ENCODE measurements around the gene SLC44A4.
A peak's percentile ranks its signal among the peaks of the same experiment; 100 is the strongest.

SLC44A4 gene

DNA sequence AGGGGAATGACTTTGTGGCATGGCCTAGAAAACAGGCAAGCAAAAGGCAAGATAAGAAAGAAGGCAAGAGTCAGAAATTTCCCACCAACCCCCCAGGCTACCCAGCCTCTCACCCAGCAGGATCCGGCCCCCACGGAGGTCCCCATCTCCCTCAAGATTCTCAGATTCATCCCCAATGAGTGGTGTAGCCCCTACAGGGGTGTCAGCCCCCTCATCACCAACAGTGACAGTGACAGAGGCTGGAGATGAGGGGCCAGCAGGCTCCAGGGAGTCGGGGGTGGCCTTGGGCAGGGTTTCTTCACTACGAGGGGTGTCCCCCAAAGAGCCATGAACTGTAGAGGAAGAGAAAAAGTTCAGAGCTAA lies 17.7 kb upstream of the SLC44A4 start:
- DNase-seq (ENCODE audit: low read depth), result no peak
- TF ChIP-seq, protein P1, sequence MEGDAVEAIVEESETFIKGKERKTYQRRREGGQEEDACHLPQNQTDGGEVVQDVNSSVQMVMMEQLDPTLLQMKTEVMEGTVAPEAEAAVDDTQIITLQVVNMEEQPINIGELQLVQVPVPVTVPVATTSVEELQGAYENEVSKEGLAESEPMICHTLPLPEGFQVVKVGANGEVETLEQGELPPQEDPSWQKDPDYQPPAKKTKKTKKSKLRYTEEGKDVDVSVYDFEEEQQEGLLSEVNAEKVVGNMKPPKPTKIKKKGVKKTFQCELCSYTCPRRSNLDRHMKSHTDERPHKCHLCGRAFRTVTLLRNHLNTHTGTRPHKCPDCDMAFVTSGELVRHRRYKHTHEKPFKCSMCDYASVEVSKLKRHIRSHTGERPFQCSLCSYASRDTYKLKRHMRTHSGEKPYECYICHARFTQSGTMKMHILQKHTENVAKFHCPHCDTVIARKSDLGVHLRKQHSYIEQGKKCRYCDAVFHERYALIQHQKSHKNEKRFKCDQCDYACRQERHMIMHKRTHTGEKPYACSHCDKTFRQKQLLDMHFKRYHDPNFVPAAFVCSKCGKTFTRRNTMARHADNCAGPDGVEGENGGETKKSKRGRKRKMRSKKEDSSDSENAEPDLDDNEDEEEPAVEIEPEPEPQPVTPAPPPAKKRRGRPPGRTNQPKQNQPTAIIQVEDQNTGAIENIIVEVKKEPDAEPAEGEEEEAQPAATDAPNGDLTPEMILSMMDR (conservative IDR thresholded peaks at IDR 0.05; ENCODE audit: low read depth, low read length), result no peak
- H3K4me3 ChIP-seq (ENCODE audit: low read length), result peak overlapping the region; percentile 78

DNA sequence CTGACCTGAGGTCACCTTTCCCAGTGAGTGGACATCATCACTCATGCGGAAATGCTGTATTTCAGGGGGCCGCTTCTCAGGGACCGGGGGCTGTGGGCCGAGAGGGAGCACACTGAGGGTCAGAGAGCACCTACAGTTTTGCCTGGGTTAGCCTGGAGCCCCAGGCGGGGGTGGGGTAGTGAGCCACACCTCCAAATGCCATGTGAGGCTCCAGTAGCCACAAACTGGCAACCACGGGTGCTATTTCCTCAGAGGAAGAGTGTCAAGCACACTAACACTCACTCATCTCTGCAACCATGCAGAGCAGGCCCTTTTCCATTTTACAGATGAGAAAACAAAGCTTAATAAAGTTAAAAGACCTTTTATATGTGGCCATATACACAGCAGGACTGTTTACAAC lies 14.0 kb upstream of the SLC44A4 start:
- TF ChIP-seq, protein P1 (conservative IDR thresholded peaks at IDR 0.05; ENCODE audit: low read depth, low read length), result no peak
- DNase-seq (ENCODE audit: low read depth), result no peak
- H3K4me3 ChIP-seq (ENCODE audit: low read length), result no peak overlapping the region

DNA sequence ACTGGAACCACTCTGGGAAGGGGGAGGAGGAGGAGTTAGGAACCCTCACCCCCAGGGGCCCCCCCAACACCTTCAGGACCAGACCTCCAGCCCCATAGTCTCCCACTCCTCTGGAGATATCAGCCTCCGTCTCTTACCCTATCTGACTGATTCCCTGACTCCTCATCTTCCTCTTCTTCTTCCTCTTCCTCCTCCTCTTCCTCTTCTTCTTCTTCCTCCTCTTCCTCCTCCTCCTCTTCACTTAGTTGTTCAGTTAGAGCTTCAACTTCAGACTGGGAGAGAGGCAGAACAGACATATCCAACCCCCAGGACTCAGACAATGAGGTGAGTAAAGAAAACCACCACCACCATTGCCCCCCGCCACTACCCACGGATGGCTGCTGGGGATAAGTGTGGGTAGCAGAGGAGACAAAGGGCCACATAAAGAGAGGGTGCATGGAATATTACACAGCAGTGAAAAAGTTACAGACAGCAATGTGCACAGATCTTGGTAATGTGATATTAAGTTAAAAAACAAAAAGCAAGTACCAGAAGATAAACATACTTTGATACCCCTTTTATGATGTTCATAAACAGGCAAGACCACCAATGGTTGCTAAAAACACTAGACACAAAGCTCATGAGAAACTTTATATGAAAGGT lies 10.7 kb upstream of the SLC44A4 start:
- TF ChIP-seq, protein P1 (conservative IDR thresholded peaks at IDR 0.05; ENCODE audit: low read depth, low read length), result no peak
- no peak for DNase-seq (ENCODE audit: low read depth)
- H3K4me3 ChIP-seq (ENCODE audit: low read length), result no peak overlapping the region

DNA sequence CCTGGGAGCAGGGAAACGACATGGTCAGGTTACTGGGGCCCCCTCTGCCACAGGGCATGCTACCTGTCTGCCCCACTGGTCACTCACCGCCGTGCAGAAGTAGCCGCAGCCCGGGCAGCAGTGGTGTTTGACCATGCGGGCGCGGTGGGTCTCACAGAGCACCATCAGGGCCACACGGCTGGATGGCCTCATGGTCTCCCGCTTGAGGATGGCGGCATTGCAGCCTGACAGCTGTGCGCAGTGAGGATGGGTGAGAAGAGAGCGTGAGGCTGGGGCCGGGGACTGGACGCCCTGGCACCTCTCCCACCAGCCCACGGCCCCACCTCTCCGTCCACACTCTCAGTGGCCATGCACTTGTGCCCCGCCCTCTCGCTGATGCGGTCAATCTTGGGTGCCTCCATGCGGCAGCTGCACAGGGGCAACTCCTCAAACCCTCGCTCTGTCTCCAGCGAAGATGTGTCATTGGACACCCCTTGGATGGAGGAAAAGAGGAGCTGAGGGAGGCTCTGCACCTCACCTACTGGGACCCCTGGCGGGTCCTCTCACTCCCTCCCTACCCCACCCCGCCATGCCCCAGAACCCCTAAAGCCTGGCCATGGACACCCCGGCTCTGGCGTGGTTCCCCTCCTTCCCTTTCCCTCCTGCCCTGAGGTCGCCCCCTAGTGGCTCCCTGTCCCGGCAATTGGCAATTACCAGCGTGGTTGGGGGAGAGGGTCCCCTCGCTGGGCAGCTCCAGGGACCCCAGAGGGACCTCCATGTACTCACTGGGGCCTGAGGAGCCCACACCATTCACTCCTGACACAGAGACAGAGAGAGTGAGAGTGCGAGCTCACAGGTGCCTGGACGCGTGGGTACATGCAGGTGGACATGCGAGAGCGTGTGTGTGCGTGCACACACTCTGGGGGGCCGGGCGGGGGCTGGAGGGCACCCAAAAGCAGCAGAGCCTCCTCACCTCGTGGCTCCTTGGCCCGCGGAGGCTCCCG lies 9.8 kb upstream of the SLC44A4 start:
- DNase-seq (ENCODE audit: low read depth), result no peak
- TF ChIP-seq, protein P1 (conservative IDR thresholded peaks at IDR 0.05; ENCODE audit: low read depth, low read length), result peak; percentile 84
- no peak overlapping the region for H3K4me3 ChIP-seq (ENCODE audit: low read length)

DNA sequence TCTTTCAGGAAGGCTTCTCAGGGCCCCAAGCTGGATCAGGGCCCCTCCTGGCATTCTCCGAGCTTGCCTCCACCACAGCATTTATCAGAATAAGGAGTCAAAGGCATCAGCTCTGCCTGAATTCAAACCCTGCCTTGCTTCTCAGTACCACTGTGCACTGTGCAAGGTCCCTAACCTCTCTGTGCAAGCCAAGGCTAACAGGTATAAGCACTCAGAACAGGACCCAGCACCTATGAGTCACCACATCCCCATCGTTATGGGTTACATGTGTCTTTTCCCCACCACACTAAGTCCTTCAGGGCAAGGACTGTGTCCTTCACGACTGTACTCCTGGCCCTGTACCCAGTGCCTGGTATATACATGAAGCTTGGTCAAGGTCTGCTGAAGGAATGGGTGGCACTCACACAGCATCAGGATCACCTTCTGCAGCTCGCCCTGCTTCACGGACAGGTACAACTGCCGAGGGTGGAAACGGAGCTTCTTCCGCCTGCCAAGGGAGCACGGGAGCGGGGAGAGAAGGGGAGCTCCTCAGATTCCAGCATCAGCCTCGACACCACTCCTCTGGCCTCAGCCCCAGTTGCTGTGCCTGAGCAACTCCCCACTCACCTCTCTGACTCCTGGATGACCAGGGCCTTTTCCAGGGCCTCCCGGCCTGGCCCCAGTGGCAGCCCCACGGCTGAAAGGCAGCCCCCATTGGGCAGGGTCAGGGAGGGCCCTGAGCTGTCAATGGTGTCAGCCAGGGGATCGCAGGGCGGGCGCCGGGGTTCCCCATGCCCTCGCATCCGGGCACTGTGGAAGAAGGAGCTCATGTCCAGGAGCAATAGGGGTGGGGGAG lies 8.6 kb upstream of the SLC44A4 start:
- H3K4me3 ChIP-seq (ENCODE audit: low read length), result no peak overlapping the region
- TF ChIP-seq, protein P1 (conservative IDR thresholded peaks at IDR 0.05; ENCODE audit: low read depth, low read length), result no peak
- DNase-seq (ENCODE audit: low read depth), result no peak

DNA sequence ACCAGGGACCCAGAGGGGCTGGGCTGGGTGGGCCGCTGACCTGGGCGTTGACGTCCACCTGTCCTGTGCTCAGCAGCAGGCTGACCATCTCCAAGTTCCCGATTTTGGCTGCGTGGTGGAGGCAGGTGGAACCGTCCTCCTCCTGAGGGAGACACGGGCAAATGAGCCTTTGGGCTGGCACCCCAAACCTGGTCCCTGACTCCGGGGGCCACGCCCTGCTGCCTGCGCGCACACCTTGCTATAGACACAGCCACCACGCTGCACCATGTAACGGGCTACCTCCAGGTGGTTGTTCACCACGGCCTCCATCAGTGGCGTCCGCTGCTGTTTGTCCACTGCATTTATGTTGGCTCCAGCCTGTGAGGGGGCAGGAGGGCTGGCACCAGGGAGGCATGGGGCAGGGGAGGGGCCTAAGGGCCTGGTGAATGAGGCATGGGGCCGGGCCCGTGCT lies 7.8 kb upstream of the SLC44A4 start:
- TF ChIP-seq, protein P1 (conservative IDR thresholded peaks at IDR 0.05; ENCODE audit: low read depth, low read length), result no peak

More for the DNA sequence above, 7.8 kb upstream of the SLC44A4 start:
- H3K4me3 ChIP-seq (ENCODE audit: low read length), result no peak overlapping the region
- no peak for DNase-seq (ENCODE audit: low read depth)

Measured in retinal pigment epithelial cell (primary cell).